CD4-positive, alpha-beta memory T cell (primary cell): ENCODE data around the gene UBR7. TPM values are rescaled to one million over a fixed set of nuclear protein-coding genes. Genes with fewer than 3 reads are reported as not detected.
"Not testable (repeated sequence)": the region's sequence is repeated elsewhere in the genome, so short reads cannot be mapped to it uniquely, and the experiment has no call there.

Source experiments
- CTCF ChIA-PET: fragments of 350-600 bp; sonication (Branson Sonifier 250); formaldehyde crosslinking; loops from one replicate; lab custom pipeline; 2021; ENCODE audit warnings: inconsistent platforms; ENCODE audit not compliant: partially characterized antibody; lab: Charles Lee
- POLR2A ChIA-PET: fragments of 350-600 bp; sonication (Branson Sonifier 250); formaldehyde crosslinking; loops from one replicate; lab custom pipeline; 2021; ENCODE audit not compliant: partially characterized antibody; lab: Charles Lee
- DNase-seq, 5 donors: peaks; one replicate each; pipeline versions ENCODE4 v3.0.0 to v3.0.0-alpha.2; 2020 to 2022; ENCODE audit warnings: mixed read lengths in 1 of 5
- H3K27ac ChIP-seq: one replicate; pipeline ENCODE4 v1.7.0; 2013; ENCODE audit warnings: low read depth, low read length
- H3K27me3 ChIP-seq: 2 replicates; pipeline ENCODE4 v1.7.0; 2013; ENCODE audit warnings: mild to moderate bottlenecking, low read length, moderate library complexity; ENCODE audit not compliant: insufficient read depth
- H3K36me3 ChIP-seq: 2 replicates; pipeline ENCODE4 v1.7.0; 2013; ENCODE audit warnings: mild to moderate bottlenecking, low read length, moderate library complexity; ENCODE audit not compliant: insufficient read depth
- H3K4me1 ChIP-seq: 2 replicates; pipeline ENCODE4 v1.7.0; 2013; ENCODE audit warnings: mild to moderate bottlenecking, low read length, moderate library complexity; ENCODE audit not compliant: insufficient read depth
- H3K4me3 ChIP-seq, 2 donors: one replicate each; pipeline ENCODE4 v1.7.0; 2013; ENCODE audit warnings: low read length in 2 of 2, mild to moderate bottlenecking in 1 of 2
- H3K9me3 ChIP-seq, 2 donors: one replicate each; pipeline ENCODE4 v1.7.0; 2013; ENCODE audit warnings: low read length in 2 of 2, control low read depth in 1 of 2; ENCODE audit not compliant: control insufficient read depth in 1 of 2
- H3K27ac Mint-ChIP-seq, 7 donors: one replicate each; pipeline ENCODE4 v1.8.0; 2020 to 2021; ENCODE audit warnings: mixed read lengths in 7 of 7, mild to moderate bottlenecking in 6 of 7, inconsistent platforms in 3 of 7, moderate library complexity in 3 of 7
- H3K27me3 Mint-ChIP-seq, 2 donors: one replicate each; pipeline ENCODE4 v1.8.0; 2020 to 2021; ENCODE audit warnings: mixed read lengths in 2 of 2
- H3K36me3 Mint-ChIP-seq, 2 donors: one replicate each; pipeline ENCODE4 v1.8.0; 2020 to 2021; ENCODE audit warnings: mixed read lengths in 2 of 2, inconsistent platforms in 1 of 2, mild to moderate bottlenecking in 1 of 2
- H3K4me1 Mint-ChIP-seq, 4 donors: one replicate each; pipeline ENCODE4 v1.8.0; 2020 to 2021; ENCODE audit warnings: mixed read lengths in 4 of 4, mild to moderate bottlenecking in 1 of 4
- H3K4me3 Mint-ChIP-seq, 8 donors: one replicate each; pipeline ENCODE4 v1.8.0; 2020 to 2021; ENCODE audit warnings: mixed read lengths in 8 of 8, mild to moderate bottlenecking in 7 of 8, moderate library complexity in 6 of 8, inconsistent platforms in 3 of 8
- H3K9me3 Mint-ChIP-seq, 8 donors: one replicate each; pipeline ENCODE4 v1.8.0; 2020 to 2021; ENCODE audit warnings: mixed read lengths in 8 of 8, mild to moderate bottlenecking in 5 of 8, inconsistent platforms in 3 of 8, moderate library complexity in 1 of 8
- intact Hi-C: fragments of 100-400 bp; cut with micrococcal nuclease; formaldehyde crosslinking; loops from one replicate; pipeline ENCODE4 v1.15.1; 2023
- polyA plus RNA-seq, 2 donors: library from polyadenylated mRNA; unstranded; fragments of 300-500 nt; fragmentation: Illumina TruSeq; gene quantifications; one replicate each; pipeline ENCODE4 v1.2.3, GENCODE V29; 2021
- total RNA-seq, 2 experiments: library from RNA; stranded (reverse); gene quantifications; one replicate each; pipeline ENCODE4 v1.2.3, GENCODE V29; 2021

The UBR7 gene
- total and polyA plus RNA-seq, 4 experiments from 2014 or later: 17.5 to 47.8 (median 23.1) TPM

GRCh38 chr14:93165271-93166265, 41.5 kb upstream of the UBR7 start:
- H3K4me3 Mint-ChIP-seq, H3K27me3 ChIP-seq, H3K27ac ChIP-seq, H3K9me3 ChIP-seq, H3K4me1 ChIP-seq, intact Hi-C loops, H3K36me3 Mint-ChIP-seq, H3K4me3 ChIP-seq, H3K4me1 Mint-ChIP-seq, H3K27me3 Mint-ChIP-seq, H3K36me3 ChIP-seq, POLR2A ChIA-PET, DNase-seq, H3K9me3 Mint-ChIP-seq: not testable (repeated sequence)
- peak overlapping the region in 1 of 7 donors; percentile 66 for H3K27ac Mint-ChIP-seq
- CTCF ChIA-PET: interaction anchor here (1.3 kb wide), 2 partner anchors 12 to 14 kb away, joined by 4 to 5 read pairs; no protein-coding TSS in a partner anchor

- intact Hi-C loops, H3K4me3 Mint-ChIP-seq, DNase-seq, H3K9me3 Mint-ChIP-seq, H3K27ac ChIP-seq, H3K27me3 ChIP-seq, H3K27ac Mint-ChIP-seq, H3K4me1 ChIP-seq, H3K36me3 ChIP-seq, H3K27me3 Mint-ChIP-seq, H3K4me1 Mint-ChIP-seq, H3K4me3 ChIP-seq, H3K9me3 ChIP-seq, H3K36me3 Mint-ChIP-seq: not testable (repeated sequence)
- CTCF ChIA-PET: interaction anchor here (1.2 to 3.9 kb wide), 3 partner anchors 10 to 55 kb away, joined by 5 to 14 read pairs (median 11); partner anchors contain the start of genes LYSET and MOAP1
- POLR2A ChIA-PET: interaction anchor here (0.7 kb wide), 1 partner anchor 15 kb away, joined by 3 read pairs; no protein-coding TSS in a partner anchor
Observed at GRCh38 chr14:93168610-93169009, 38.4 kb upstream of the UBR7 start.

GRCh38 chr14:93169619-93170018, 37.4 kb upstream of the UBR7 start:
- H3K4me1 ChIP-seq, H3K27me3 ChIP-seq: not testable (repeated sequence)

DNA sequence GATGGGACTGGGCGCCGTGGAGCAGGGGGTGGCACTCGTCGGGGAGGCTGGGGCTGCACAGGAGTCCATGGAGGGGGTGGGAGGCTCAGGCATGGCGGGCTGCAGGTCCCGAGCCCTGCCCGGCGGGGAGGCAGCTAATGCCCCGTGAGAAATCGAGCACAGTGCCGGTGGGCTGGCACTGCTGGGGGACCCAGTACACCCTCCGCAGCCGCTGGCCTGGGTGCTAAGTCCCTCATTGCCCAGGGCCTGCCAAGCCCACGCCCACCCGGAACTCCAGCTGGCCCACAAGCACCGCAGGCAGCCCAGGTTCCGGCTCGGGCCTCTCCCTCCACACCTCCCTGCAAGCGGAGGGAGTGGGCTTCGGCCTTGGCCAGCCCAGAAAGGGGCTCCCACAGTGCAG, 36.9 kb upstream of the UBR7 start:
- H3K9me3 ChIP-seq, H3K27ac Mint-ChIP-seq, DNase-seq, H3K36me3 ChIP-seq, H3K27ac ChIP-seq, POLR2A ChIA-PET, H3K27me3 ChIP-seq, H3K4me1 Mint-ChIP-seq, H3K4me3 Mint-ChIP-seq, H3K4me3 ChIP-seq, intact Hi-C loops, H3K27me3 Mint-ChIP-seq, H3K4me1 ChIP-seq, H3K9me3 Mint-ChIP-seq, H3K36me3 Mint-ChIP-seq: not testable (repeated sequence)
- CTCF ChIA-PET: interaction anchor here (2.2 to 3.9 kb wide), 2 partner anchors 8 to 14 kb away, joined by 11 to 14 read pairs; partner anchors contain the start of genes LYSET and MOAP1

More at GRCh38 chr14:93169619-93170018, 37.4 kb upstream of the UBR7 start:
- H3K4me3 ChIP-seq, H3K27ac Mint-ChIP-seq, H3K9me3 ChIP-seq, H3K36me3 Mint-ChIP-seq, H3K27ac ChIP-seq, POLR2A ChIA-PET, H3K4me3 Mint-ChIP-seq, DNase-seq, intact Hi-C loops, H3K4me1 Mint-ChIP-seq, H3K27me3 Mint-ChIP-seq, H3K9me3 Mint-ChIP-seq, H3K36me3 ChIP-seq: not testable (repeated sequence)
- CTCF ChIA-PET: interaction anchor here (1.2 to 3.9 kb wide), 3 partner anchors 9 to 56 kb away, joined by 5 to 14 read pairs (median 11); partner anchors contain the start of genes LYSET and MOAP1

- CTCF ChIA-PET: interaction anchor here (1.0 to 3.9 kb wide), 2 partner anchors 8 to 13 kb away, joined by 3 to 11 read pairs; partner anchors contain the start of genes LYSET and MOAP1
- H3K27me3 Mint-ChIP-seq: no peaks in the 10 kb centered on the region
- intact Hi-C loops: no loop called here
- H3K4me3 ChIP-seq: no peak overlapping the region
- H3K27ac ChIP-seq: no peak overlapping the region
- H3K36me3 Mint-ChIP-seq: no peaks in the 10 kb centered on the region
- POLR2A ChIA-PET: no interaction called here
- H3K9me3 ChIP-seq: no peaks in the 10 kb centered on the region
- H3K27me3 ChIP-seq: no peaks in the 10 kb centered on the region
- H3K4me1 Mint-ChIP-seq: no peaks in the 10 kb centered on the region
- H3K9me3 Mint-ChIP-seq: no peaks in the 10 kb centered on the region
- DNase-seq: no peak
- H3K36me3 ChIP-seq: no peaks in the 10 kb centered on the region
- H3K4me3 Mint-ChIP-seq: no peak overlapping the region
- no peak overlapping the region for H3K27ac Mint-ChIP-seq
- H3K4me1 ChIP-seq: no peaks in the 10 kb centered on the region
Observed at GRCh38 chr14:93171376-93171775, 35.7 kb upstream of the UBR7 start.

DNA sequence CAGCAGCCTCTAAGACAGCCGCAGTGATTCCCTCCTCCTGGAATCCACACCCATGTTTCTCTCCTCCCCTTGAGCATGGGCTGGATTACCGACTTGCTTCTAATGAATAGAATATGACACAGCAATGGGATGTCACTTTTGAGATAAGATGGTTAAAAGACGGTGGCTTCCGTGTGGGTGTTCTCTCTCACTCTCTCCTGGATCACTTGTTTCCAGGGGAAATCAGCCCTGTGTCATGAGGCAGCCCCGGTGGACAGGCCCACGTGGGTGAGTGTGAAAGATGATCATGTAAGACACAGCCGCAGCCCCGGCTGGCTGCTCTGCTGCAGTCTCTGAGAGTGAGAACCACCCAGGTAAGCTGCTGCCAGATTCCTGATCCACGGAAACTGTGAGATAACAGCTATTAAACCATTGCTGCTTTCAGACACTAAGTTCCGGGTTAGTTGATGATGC, 33.1 kb upstream of the UBR7 start:
- Histone ChIP-seq H3K27ac (no peak overlapping the region), H3K27me3 (no peaks in the 10 kb centered on the region), H3K36me3 (no peaks in the 10 kb centered on the region), H3K9me3 (no peaks in the 10 kb centered on the region), H3K4me1 (no peaks in the 10 kb centered on the region), H3K4me3 (no peak overlapping the region)
- CTCF ChIA-PET: interaction anchor here (1.5 to 2.9 kb wide), 2 partner anchors 35 to 61 kb away, joined by 3 to 13 read pairs; no protein-coding TSS in a partner anchor
- Mint-ChIP-seq H3K4me1 (peaks cover 0 to 6% (median 4%) of the 10 kb centered on the region in 4 donors), H3K36me3 (no peaks in the 10 kb centered on the region), H3K27me3 (no peaks in the 10 kb centered on the region), H3K4me3 (no peak overlapping the region), H3K9me3 (no peaks in the 10 kb centered on the region), H3K27ac (no peak overlapping the region)
- DNase-seq: no peak
- intact Hi-C loops: no loop called here
- POLR2A ChIA-PET: no interaction called here

DNA sequence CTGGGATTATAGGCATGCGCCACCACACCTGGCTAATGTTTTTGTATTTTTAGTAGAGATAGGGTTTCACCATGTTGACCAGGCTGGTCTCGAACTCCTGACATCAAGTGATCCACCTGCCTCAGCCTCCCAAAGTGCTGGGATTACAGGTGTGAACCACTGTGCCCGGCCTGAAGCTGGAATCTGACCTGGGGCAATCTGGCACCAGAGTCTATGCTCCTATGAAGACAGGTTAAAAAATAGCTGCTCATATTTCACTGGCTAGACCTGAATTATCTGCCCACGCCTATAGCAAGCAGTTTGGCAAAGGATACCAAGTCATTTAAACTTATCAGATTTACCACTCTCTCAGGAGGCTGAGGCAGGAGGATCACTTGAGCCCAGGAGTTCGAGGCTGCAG, 32.3 kb upstream of the UBR7 start:
- H3K36me3 Mint-ChIP-seq, H3K4me3 ChIP-seq, H3K27me3 ChIP-seq, H3K27ac Mint-ChIP-seq, H3K4me3 Mint-ChIP-seq, H3K9me3 ChIP-seq, DNase-seq, H3K27ac ChIP-seq, intact Hi-C loops, H3K4me1 ChIP-seq, POLR2A ChIA-PET, H3K4me1 Mint-ChIP-seq, H3K27me3 Mint-ChIP-seq, H3K36me3 ChIP-seq, H3K9me3 Mint-ChIP-seq: not testable (repeated sequence)
- CTCF ChIA-PET: interaction anchor here (1.5 to 2.9 kb wide), 3 partner anchors 10 to 61 kb away, joined by 3 to 13 read pairs (median 10); partner anchors contain the start of genes LYSET and MOAP1
